GM23338 (cell line): ENCODE measurements around the gene MCM3AP. TPM values are rescaled to one million over a fixed set of nuclear protein-coding genes. Genes with fewer than 3 reads are reported as not detected.

Experiments used
- ATAC-seq: fragments of 200-7000 bp; cut with Tn5 transposase; 3 replicates; pipeline ENCODE4 v1.9.1; 2020
- DNase-seq: peaks from one replicate; pipeline ENCODE4 v3.0.0-alpha.2; 2015; ENCODE audit warnings: low spot score
- H2AFZ ChIP-seq: fragments of 200-600 bp; sonication (generic); 2 replicates; pipeline ENCODE4 v1.8.0; 2016; ENCODE audit warnings: antibody characterized with exemption, mild to moderate bottlenecking, moderate library complexity
- H3F3A ChIP-seq: fragments of 200-600 bp; sonication (generic); replicated peaks from 2 replicates; pipeline ENCODE4 v1.8.0; 2017; ENCODE audit warnings: antibody characterized with exemption, mixed run types, low read depth
- H3K27ac ChIP-seq: fragments of 200-600 bp; sonication (generic); 2 replicates; pipeline ENCODE4 v1.6.1; 2016; ENCODE audit warnings: low read depth
- H3K27me3 ChIP-seq: fragments of 200-600 bp; sonication (generic); 2 replicates; pipeline ENCODE4 v1.8.0; 2016; ENCODE audit warnings: mild to moderate bottlenecking, mixed run types, moderate library complexity; ENCODE audit not compliant: insufficient read depth
- H3K36me3 ChIP-seq: fragments of 200-600 bp; sonication (generic); 2 replicates; pipeline ENCODE4 v1.8.0; 2016; ENCODE audit warnings: mild to moderate bottlenecking; ENCODE audit not compliant: insufficient read depth
- H3K4me1 ChIP-seq: fragments of 200-600 bp; sonication (generic); 2 replicates; pipeline ENCODE4 v1.8.0; 2016; ENCODE audit warnings: mild to moderate bottlenecking, moderate library complexity; ENCODE audit not compliant: insufficient read depth
- H3K4me2 ChIP-seq: fragments of 200-600 bp; sonication (generic); 2 replicates; pipeline ENCODE4 v1.7.1; 2017; ENCODE audit warnings: mixed run types
- H3K4me3 ChIP-seq: fragments of 200-600 bp; sonication (generic); 2 replicates; pipeline ENCODE4 v1.6.1; 2016; ENCODE audit warnings: mixed run types
- H3K79me2 ChIP-seq: fragments of 200-600 bp; sonication (generic); replicated peaks from 2 replicates; pipeline ENCODE4 v1.8.0; 2017; ENCODE audit warnings: mild to moderate bottlenecking; ENCODE audit not compliant: insufficient read depth
- H3K9me2 ChIP-seq: fragments of 200-600 bp; sonication (generic); 2 replicates; pipeline ENCODE4 v1.8.0; 2017; ENCODE audit not compliant: insufficient read depth
- H4K20me1 ChIP-seq: fragments of 200-600 bp; sonication (generic); replicated peaks from 2 replicates; pipeline ENCODE4 v1.8.0; 2017; ENCODE audit warnings: mild to moderate bottlenecking; ENCODE audit not compliant: insufficient read depth
- H3K27ac Mint-ChIP-seq: 2 replicates; pipeline ENCODE4 v1.8.0; 2020; ENCODE audit warnings: inconsistent platforms, mild to moderate bottlenecking, moderate library complexity, mixed read lengths
- H3K27me3 Mint-ChIP-seq: 3 replicates; pipeline ENCODE4 v1.8.0; 2022; ENCODE audit warnings: low read depth, mild to moderate bottlenecking, moderate library complexity, mixed read lengths, inconsistent platforms; ENCODE audit not compliant: insufficient read depth, poor library complexity
- H3K36me3 Mint-ChIP-seq: 3 replicates; pipeline ENCODE4 v1.8.0; 2021; ENCODE audit warnings: low read depth, mild to moderate bottlenecking, inconsistent platforms, moderate library complexity, mixed read lengths
- H3K4me1 Mint-ChIP-seq: 3 replicates; pipeline ENCODE4 v1.8.0; 2020; ENCODE audit warnings: mild to moderate bottlenecking, inconsistent platforms, mixed read lengths
- H3K4me3 Mint-ChIP-seq: 3 replicates; pipeline ENCODE4 v1.8.0; 2021; ENCODE audit warnings: moderate library complexity, mild to moderate bottlenecking, inconsistent platforms, mixed read lengths
- H3K9me3 Mint-ChIP-seq: 3 replicates; pipeline ENCODE4 v1.8.0; 2020; ENCODE audit warnings: moderate library complexity, mild to moderate bottlenecking, inconsistent platforms, mixed read lengths
- CREB1 ChIP-seq: fragments of 250-450 bp; sonication (Bioruptor Pico); IDR thresholded peaks from 2 replicates; pipeline ENCODE4 v1.5.0; 2020; ENCODE audit warnings: low read depth, mild to moderate bottlenecking, moderate library complexity
- CTCF ChIP-seq, 2 experiments: fragments of 200-600 bp in 1 of 2; sonication (generic) in 1 of 2; conservative IDR thresholded peaks; 2 replicates each; pipeline versions ENCODE4 v1.5.1 to v1.6.1; 2016 to 2017; ENCODE audit warnings: antibody characterized with exemption in 2 of 2, low read depth in 2 of 2, mild to moderate bottlenecking in 2 of 2, moderate library complexity in 1 of 2
- EZH2 ChIP-seq: fragments of 200-600 bp; sonication (generic); IDR thresholded peaks from one replicate; pipeline ENCODE4 v1.8.0; 2017; ENCODE audit warnings: antibody characterized with exemption, mild to moderate bottlenecking, low read depth; ENCODE audit not compliant: unreplicated experiment
- EZH2phosphoT487 ChIP-seq: fragments of 200-600 bp; sonication (generic); IDR thresholded peaks from one replicate; pipeline ENCODE4 v1.8.1; 2018; ENCODE audit warnings: antibody characterized with exemption; ENCODE audit not compliant: unreplicated experiment
- JUNB ChIP-seq: IDR thresholded peaks from one replicate; pipeline ENCODE4 v1.6.1; 2016; ENCODE audit warnings: antibody characterized with exemption; ENCODE audit not compliant: unreplicated experiment
- NANOG ChIP-seq: IDR thresholded peaks from 2 replicates; pipeline ENCODE4 v1.6.1; 2016; ENCODE audit warnings: antibody characterized with exemption, borderline replicate concordance
- POLR2AphosphoS5 ChIP-seq: IDR thresholded peaks from 2 replicates; pipeline ENCODE4 v1.6.1; 2016; ENCODE audit warnings: antibody characterized with exemption, low read depth
- STAT1 ChIP-seq: IDR thresholded peaks from one replicate; pipeline ENCODE4 v1.6.1; 2016; ENCODE audit warnings: antibody characterized with exemption; ENCODE audit not compliant: unreplicated experiment
- ZNF114 ChIP-seq: fragments of 250-450 bp; sonication (Bioruptor Pico); IDR thresholded peaks from 2 replicates; pipeline ENCODE4 v1.5.0; 2020; ENCODE audit warnings: mild to moderate bottlenecking, moderate library complexity
- ZNF331 ChIP-seq: fragments of 250-450 bp; sonication (Bioruptor Pico); IDR thresholded peaks from 2 replicates; pipeline ENCODE4 v1.5.0; 2020; ENCODE audit warnings: low read depth, mild to moderate bottlenecking, moderate library complexity
- polyA plus RNA-seq: library from polyadenylated mRNA; unstranded; fragments of >200 nt; fragmentation: Nextera tagmentation; extraction: Ambion mirVana; gene quantifications from 2 replicates; pipeline ENCODE4 v1.2.1, GENCODE V29; 2016
- total RNA-seq: library from RNA; depleted of rRNA; stranded (reverse); fragments of >200 nt; shearing (Covaris generic); gene quantifications from 2 replicates; pipeline ENCODE4 v1.2.3, GENCODE V29; 2014
- TF ChIP-seq, protein P1 (sequence below): IDR thresholded peaks from 2 replicates; pipeline ENCODE4 v1.6.1; 2016; ENCODE audit warnings: antibody characterized with exemption
- TF ChIP-seq, protein P2 (sequence below): fragments of 250-450 bp; sonication (Bioruptor Pico); IDR thresholded peaks from 2 replicates; pipeline ENCODE4 v1.5.0; 2020; ENCODE audit warnings: mild to moderate bottlenecking, moderate library complexity

The MCM3AP gene
- total and polyA plus RNA-seq, 2 experiments from 2014 or later, result 39.2 to 123 TPM

- no peaks in the 10 kb centered on the region for H3K4me1 Mint-ChIP-seq
- peak overlapping the region; percentile 63; the same call in 1 of the 2 replicates for H3K27ac Mint-ChIP-seq
- Histone ChIP-seq H4K20me1 (peaks cover 10% of the 10 kb centered on the region), H3K9me2 (no peaks in the 10 kb centered on the region), H3K36me3 (peaks cover 25% of the 10 kb centered on the region), H3K4me3 (no peak overlapping the region), H3K4me2 (no peak overlapping the region), H3K4me1 (no peaks in the 10 kb centered on the region), H3K79me2 (peaks cover 21% of the 10 kb centered on the region), H3K27ac (0 out of 2 replicates have a peak overlapping the region, but pooled peaks have one; percentile 59), H3F3A (peaks cover 8% of the 10 kb centered on the region), H2AFZ (no peak overlapping the region), H3K27me3 (no peaks in the 10 kb centered on the region)
- H3K9me3 Mint-ChIP-seq, result no peaks in the 10 kb centered on the region
- DNase-seq (no peak), ATAC-seq (no peak)
- peaks cover 75% of the 10 kb centered on the region for H3K36me3 Mint-ChIP-seq
- no peak overlapping the region for H3K4me3 Mint-ChIP-seq
- TF ChIP-seq, protein P1, sequence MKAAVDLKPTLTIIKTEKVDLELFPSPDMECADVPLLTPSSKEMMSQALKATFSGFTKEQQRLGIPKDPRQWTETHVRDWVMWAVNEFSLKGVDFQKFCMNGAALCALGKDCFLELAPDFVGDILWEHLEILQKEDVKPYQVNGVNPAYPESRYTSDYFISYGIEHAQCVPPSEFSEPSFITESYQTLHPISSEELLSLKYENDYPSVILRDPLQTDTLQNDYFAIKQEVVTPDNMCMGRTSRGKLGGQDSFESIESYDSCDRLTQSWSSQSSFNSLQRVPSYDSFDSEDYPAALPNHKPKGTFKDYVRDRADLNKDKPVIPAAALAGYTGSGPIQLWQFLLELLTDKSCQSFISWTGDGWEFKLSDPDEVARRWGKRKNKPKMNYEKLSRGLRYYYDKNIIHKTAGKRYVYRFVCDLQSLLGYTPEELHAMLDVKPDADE, result no peak
- TF ChIP-seq ZNF331 (CRISPR knock-in tag), result no peak
- TF ChIP-seq JUNB, result no peak
- H3K27me3 Mint-ChIP-seq, result peaks cover 7% of the 10 kb centered on the region
These were observed 88.7 kb downstream of the MCM3AP start for GRCh38 chr21:46196733-46197132.

DNA sequence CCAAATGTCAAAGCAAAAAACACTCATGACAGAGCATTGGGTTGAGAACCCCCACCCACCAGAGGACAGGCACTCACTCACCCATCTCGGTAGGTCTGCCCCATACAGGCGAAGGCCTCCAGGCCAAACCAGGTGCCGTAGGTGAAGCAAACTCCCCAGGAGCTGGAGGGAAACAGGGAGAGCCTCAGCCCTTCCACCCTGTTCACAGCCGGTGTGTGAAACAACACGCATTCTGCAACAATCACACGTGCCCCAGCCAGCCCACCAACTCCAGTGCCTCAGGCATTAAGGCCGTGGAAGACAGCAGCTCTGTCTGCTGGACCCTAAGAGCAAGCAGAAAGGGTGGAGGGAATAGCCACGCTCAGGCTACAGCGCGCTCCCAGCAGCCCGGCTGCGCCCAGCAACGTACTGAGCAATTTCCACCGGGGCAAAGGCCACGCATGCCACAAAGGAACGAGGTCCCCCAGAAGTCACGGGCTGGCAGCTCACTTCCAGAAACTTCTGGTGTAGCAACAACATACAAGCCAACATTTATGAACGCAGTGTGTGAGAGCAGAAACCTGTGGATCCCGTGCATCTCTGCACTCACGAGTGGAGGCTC is 89.7 kb downstream of the MCM3AP start:
- no peaks in the 10 kb centered on the region for H3K4me1 ChIP-seq
- H3K27ac Mint-ChIP-seq, result no peak overlapping the region
- H3K27me3 ChIP-seq, result no peaks in the 10 kb centered on the region
- H3K4me2 ChIP-seq, result no peak overlapping the region
- H3K9me2 ChIP-seq, result no peaks in the 10 kb centered on the region
- no peaks in the 10 kb centered on the region for H3K4me1 Mint-ChIP-seq
- H4K20me1 ChIP-seq, result peaks cover 10% of the 10 kb centered on the region
- peaks cover 8% of the 10 kb centered on the region for H3F3A ChIP-seq
- no peak for ATAC-seq
- H3K9me3 Mint-ChIP-seq, result no peaks in the 10 kb centered on the region
- H3K36me3 ChIP-seq, result peaks cover 24% of the 10 kb centered on the region
- peaks cover 21% of the 10 kb centered on the region for H3K79me2 ChIP-seq
- H3K27ac ChIP-seq, result no peak overlapping the region
- no peak for DNase-seq
- H2AFZ ChIP-seq, result no peak overlapping the region
- no peak overlapping the region for H3K4me3 Mint-ChIP-seq
- peaks cover 73% of the 10 kb centered on the region for H3K36me3 Mint-ChIP-seq
- H3K4me3 ChIP-seq, result no peak overlapping the region
- H3K27me3 Mint-ChIP-seq, result peaks cover 7% of the 10 kb centered on the region
- TF ChIP-seq EZH2phosphoT487, result no peak
- TF ChIP-seq ZNF331 (CRISPR knock-in tag), result no peak
- TF ChIP-seq ZNF114 (CRISPR knock-in tag), result no peak
- TF ChIP-seq, protein P1, result no peak
- no peak for TF ChIP-seq CREB1 (CRISPR knock-in tag)
- TF ChIP-seq NANOG, result no peak
- no peak for TF ChIP-seq POLR2AphosphoS5
- TF ChIP-seq, protein P2, sequence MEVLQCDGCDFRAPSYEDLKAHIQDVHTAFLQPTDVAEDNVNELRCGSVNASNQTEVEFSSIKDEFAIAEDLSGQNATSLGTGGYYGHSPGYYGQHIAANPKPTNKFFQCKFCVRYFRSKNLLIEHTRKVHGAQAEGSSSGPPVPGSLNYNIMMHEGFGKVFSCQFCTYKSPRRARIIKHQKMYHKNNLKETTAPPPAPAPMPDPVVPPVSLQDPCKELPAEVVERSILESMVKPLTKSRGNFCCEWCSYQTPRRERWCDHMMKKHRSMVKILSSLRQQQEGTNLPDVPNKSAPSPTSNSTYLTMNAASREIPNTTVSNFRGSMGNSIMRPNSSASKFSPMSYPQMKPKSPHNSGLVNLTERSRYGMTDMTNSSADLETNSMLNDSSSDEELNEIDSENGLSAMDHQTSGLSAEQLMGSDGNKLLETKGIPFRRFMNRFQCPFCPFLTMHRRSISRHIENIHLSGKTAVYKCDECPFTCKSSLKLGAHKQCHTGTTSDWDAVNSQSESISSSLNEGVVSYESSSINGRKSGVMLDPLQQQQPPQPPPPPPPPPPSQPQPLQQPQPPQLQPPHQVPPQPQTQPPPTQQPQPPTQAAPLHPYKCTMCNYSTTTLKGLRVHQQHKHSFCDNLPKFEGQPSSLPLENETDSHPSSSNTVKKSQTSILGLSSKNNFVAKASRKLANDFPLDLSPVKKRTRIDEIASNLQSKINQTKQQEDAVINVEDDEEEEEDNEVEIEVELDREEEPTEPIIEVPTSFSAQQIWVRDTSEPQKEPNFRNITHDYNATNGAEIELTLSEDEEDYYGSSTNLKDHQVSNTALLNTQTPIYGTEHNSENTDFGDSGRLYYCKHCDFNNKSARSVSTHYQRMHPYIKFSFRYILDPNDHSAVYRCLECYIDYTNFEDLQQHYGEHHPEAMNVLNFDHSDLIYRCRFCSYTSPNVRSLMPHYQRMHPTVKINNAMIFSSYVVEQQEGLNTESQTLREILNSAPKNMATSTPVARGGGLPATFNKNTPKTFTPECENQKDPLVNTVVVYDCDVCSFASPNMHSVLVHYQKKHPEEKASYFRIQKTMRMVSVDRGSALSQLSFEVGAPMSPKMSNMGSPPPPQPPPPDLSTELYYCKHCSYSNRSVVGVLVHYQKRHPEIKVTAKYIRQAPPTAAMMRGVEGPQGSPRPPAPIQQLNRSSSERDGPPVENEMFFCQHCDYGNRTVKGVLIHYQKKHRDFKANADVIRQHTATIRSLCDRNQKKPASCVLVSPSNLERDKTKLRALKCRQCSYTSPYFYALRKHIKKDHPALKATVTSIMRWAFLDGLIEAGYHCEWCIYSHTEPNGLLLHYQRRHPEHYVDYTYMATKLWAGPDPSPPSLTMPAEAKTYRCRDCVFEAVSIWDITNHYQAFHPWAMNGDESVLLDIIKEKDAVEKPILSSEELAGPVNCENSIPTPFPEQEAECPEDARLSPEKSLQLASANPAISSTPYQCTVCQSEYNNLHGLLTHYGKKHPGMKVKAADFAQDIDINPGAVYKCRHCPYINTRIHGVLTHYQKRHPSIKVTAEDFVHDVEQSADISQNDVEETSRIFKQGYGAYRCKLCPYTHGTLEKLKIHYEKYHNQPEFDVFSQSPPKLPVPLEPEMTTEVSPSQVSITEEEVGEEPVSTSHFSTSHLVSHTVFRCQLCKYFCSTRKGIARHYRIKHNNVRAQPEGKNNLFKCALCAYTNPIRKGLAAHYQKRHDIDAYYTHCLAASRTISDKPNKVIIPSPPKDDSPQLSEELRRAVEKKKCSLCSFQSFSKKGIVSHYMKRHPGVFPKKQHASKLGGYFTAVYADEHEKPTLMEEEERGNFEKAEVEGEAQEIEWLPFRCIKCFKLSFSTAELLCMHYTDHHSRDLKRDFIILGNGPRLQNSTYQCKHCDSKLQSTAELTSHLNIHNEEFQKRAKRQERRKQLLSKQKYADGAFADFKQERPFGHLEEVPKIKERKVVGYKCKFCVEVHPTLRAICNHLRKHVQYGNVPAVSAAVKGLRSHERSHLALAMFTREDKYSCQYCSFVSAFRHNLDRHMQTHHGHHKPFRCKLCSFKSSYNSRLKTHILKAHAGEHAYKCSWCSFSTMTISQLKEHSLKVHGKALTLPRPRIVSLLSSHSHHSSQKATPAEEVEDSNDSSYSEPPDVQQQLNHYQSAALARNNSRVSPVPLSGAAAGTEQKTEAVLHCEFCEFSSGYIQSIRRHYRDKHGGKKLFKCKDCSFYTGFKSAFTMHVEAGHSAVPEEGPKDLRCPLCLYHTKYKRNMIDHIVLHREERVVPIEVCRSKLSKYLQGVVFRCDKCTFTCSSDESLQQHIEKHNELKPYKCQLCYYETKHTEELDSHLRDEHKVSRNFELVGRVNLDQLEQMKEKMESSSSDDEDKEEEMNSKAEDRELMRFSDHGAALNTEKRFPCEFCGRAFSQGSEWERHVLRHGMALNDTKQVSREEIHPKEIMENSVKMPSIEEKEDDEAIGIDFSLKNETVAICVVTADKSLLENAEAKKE (CRISPR knock-in tag), result no peak
- no peak for TF ChIP-seq EZH2
- TF ChIP-seq STAT1, result no peak
- no peak for TF ChIP-seq CTCF (conservative IDR thresholded peaks at IDR 0.05; ENCODE audit: low read depth in 2 of 2)
